ENCODE measurements around the gene ITPR1.

DNA sequence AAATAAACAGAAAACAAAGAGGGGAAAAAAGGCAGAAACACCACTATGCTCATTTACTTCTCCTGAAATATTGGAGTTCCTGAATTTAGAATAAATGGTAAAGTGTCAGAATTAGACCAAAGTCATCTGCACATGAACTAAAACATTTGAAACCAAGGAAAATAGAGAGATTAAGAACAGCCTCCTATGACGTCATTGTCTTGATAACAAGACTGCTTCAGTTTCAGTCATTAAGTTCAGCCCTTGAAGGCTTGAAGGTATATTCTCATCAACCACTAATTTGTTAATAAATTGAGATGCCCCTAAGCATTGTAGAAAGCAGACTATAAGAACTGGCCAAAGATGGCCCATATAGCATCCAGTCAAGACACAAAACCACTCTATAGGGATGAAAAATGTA, 28.6 kb upstream of the ITPR1 start:
- TF ChIP-seq, protein P1, sequence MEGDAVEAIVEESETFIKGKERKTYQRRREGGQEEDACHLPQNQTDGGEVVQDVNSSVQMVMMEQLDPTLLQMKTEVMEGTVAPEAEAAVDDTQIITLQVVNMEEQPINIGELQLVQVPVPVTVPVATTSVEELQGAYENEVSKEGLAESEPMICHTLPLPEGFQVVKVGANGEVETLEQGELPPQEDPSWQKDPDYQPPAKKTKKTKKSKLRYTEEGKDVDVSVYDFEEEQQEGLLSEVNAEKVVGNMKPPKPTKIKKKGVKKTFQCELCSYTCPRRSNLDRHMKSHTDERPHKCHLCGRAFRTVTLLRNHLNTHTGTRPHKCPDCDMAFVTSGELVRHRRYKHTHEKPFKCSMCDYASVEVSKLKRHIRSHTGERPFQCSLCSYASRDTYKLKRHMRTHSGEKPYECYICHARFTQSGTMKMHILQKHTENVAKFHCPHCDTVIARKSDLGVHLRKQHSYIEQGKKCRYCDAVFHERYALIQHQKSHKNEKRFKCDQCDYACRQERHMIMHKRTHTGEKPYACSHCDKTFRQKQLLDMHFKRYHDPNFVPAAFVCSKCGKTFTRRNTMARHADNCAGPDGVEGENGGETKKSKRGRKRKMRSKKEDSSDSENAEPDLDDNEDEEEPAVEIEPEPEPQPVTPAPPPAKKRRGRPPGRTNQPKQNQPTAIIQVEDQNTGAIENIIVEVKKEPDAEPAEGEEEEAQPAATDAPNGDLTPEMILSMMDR (conservative IDR thresholded peaks at IDR 0.05; ENCODE audit: low read length) = no peak
- no peak for TF ChIP-seq EZH2phosphoT487 (IDR thresholded peaks at IDR 0.05; ENCODE audit: borderline replicate concordance)

All from Loucy (cell line).